ENCODE results near the gene CHRDL2. TPM values are rescaled to one million over a fixed set of nuclear protein-coding genes. Genes with fewer than 3 reads are reported as not detected.
A peak's percentile ranks its signal among the peaks of the same experiment; 100 is the strongest.

Gene CHRDL2
- total RNA-seq, 1 donor from 2014 or later, result not detected

GRCh38 chr11:74687237-74688023 lies 43.8 kb downstream of the CHRDL2 start:
- TF ChIP-seq, protein P1, sequence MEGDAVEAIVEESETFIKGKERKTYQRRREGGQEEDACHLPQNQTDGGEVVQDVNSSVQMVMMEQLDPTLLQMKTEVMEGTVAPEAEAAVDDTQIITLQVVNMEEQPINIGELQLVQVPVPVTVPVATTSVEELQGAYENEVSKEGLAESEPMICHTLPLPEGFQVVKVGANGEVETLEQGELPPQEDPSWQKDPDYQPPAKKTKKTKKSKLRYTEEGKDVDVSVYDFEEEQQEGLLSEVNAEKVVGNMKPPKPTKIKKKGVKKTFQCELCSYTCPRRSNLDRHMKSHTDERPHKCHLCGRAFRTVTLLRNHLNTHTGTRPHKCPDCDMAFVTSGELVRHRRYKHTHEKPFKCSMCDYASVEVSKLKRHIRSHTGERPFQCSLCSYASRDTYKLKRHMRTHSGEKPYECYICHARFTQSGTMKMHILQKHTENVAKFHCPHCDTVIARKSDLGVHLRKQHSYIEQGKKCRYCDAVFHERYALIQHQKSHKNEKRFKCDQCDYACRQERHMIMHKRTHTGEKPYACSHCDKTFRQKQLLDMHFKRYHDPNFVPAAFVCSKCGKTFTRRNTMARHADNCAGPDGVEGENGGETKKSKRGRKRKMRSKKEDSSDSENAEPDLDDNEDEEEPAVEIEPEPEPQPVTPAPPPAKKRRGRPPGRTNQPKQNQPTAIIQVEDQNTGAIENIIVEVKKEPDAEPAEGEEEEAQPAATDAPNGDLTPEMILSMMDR (conservative IDR thresholded peaks at IDR 0.05; ENCODE audit: low read depth, low read length), result no peak
- DNase-seq (ENCODE audit: low read depth), result no peak
- H3K4me3 ChIP-seq (ENCODE audit: low read depth, low read length), result no peak overlapping the region

DNA sequence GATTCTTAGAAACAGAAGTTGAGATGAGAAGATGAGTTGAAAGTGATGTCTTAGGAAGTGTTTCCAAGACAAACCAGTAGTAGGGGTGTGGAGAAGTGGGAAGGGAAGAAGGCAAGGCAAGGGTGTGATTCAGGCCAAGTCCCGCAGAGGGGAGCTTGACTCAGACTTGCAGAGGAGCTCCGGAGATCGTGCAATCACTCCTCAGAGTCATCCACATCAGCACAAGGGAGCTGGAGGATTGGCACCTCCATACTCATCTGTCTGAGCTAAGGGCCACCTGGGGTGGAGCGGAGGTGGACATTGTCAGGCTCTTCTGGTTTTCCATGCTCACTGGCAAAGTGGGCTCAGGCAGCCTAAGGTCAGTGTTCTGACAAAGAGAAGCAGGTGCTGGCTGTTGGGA lies 44.4 kb downstream of the CHRDL2 start:
- no peak for DNase-seq (ENCODE audit: low read depth)
- TF ChIP-seq, protein P1 (conservative IDR thresholded peaks at IDR 0.05; ENCODE audit: low read depth, low read length), result no peak
- no peak overlapping the region for H3K4me3 ChIP-seq (ENCODE audit: low read depth, low read length)

- TF ChIP-seq, protein P1 (conservative IDR thresholded peaks at IDR 0.05; ENCODE audit: low read depth, low read length), result no peak
- H3K4me3 ChIP-seq (ENCODE audit: low read depth, low read length), result no peak overlapping the region
- DNase-seq (ENCODE audit: low read depth), result no peak
Observed at GRCh38 chr11:74685905-74686304, 45.3 kb downstream of the CHRDL2 start.

- no peak for DNase-seq (ENCODE audit: low read depth)
- TF ChIP-seq, protein P1 (conservative IDR thresholded peaks at IDR 0.05; ENCODE audit: low read depth, low read length), result no peak
- H3K4me3 ChIP-seq (ENCODE audit: low read depth, low read length), result no peak overlapping the region
Observed at GRCh38 chr11:74685338-74685737, 45.9 kb downstream of the CHRDL2 start.

GRCh38 chr11:74684661-74685060 lies 46.6 kb downstream of the CHRDL2 start:
- TF ChIP-seq, protein P1 (conservative IDR thresholded peaks at IDR 0.05; ENCODE audit: low read depth, low read length), result no peak
- no peak for DNase-seq (ENCODE audit: low read depth)
- no peak overlapping the region for H3K4me3 ChIP-seq (ENCODE audit: low read depth, low read length)

DNA sequence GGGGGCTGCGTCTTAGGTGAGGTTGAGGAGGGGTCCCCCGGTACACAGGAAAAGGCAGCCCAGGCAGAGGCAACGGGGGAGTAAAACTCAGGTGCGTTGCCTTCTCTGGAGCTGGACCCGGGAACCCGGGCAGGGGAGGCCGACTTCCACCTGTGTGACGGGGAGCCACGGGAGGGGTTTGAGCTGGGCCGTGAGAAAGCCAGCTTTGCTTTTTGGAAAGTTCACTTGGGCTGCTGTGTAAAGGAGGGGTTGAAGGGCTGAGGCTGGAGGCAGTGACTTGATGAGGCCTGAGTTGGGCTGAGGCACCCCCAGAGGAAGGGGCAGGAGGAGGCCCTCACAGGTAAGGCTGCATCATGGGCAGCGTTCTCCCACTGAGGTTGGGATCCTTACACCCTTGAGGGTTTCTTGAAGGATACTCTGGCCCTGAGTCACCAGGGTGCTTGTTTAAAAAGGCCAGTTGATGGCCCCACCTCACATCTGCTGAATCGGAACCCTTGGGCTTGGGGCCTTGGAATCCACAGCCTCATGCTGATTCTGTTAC lies 47.2 kb downstream of the CHRDL2 start:
- peak overlapping the region; percentile 50 for H3K4me3 ChIP-seq (ENCODE audit: low read depth, low read length)
- TF ChIP-seq, protein P1 (conservative IDR thresholded peaks at IDR 0.05; ENCODE audit: low read depth, low read length), result no peak
- no peak for DNase-seq (ENCODE audit: low read depth)

Data from epithelial cell of proximal tubule (primary cell).